ENCODE results near the gene YPEL1. TPM values are rescaled to one million over a fixed set of nuclear protein-coding genes. Genes with fewer than 3 reads are reported as not detected.

Gene YPEL1
- total and polyA plus RNA-seq, 10 of the 15 experiments (the other 5 are each of a cell fraction or from before 2014, with no cell fraction given), result 0.13 to 5.0 (median 1.6) TPM

DNA sequence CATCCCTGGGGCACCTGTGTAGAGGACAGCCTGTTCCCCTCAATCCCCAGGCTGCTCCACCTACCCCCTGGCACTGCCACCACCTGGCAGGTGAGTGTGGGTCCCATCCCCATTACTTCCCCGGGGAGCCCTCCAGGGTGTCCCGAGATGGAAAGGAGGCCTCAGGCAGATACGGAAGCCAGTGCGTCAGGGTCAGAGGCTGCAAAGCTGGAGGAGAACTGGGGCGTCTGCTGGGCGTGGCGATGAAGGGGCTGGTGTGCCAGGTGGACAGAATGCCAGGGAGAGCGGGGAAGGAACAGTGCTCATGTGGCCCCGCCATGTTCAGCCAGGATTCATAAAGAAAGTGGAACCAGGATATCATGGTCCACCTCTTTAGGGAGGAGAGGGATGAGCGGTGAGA, 7.8 kb downstream of the YPEL1 start:
- RAD21 ChIA-PET (ENCODE audit: unreplicated experiment), result interaction anchor here (0.9 kb wide), 1 partner anchor 35 kb away, joined by 3 read pairs; no protein-coding TSS in a partner anchor
- no peaks in the 10 kb centered on the region for H4K20me1 ChIP-seq (ENCODE audit: control insufficient read depth, insufficient read depth)
- H3K9ac ChIP-seq (ENCODE audit: control insufficient read depth, insufficient read depth, low read length), result no peak overlapping the region
- CTCF ChIA-PET, result interaction anchor here (1.0 kb wide), 1 partner anchor 211 kb away, joined by 3 read pairs; no protein-coding TSS in a partner anchor
- intact Hi-C loops (cut with micrococcal nuclease; ENCODE audit: unreplicated experiment) (no loop called here), in situ Hi-C loops (cut with MboI) (no loop called here)
- no peaks in the 10 kb centered on the region for H3K36me3 ChIP-seq (ENCODE audit: control insufficient read depth in 2 of 2, insufficient read depth in 2 of 2, low read length in 1 of 2)
- POLR2A ChIA-PET, result no interaction called here
- no peak overlapping the region for H3K27ac ChIP-seq (ENCODE audit: control insufficient read depth, insufficient read depth)
- BruUV-seq (replicated peaks), result no TSS peak
- no peak overlapping the region for H3K4me2 ChIP-seq (ENCODE audit: control insufficient read depth, insufficient read depth)
- H2AFZ ChIP-seq (ENCODE audit: control insufficient read depth, low read depth, low read length), result no peak overlapping the region
- no peaks in the 10 kb centered on the region for H3K27me3 ChIP-seq (replicated peaks in 1 of 2; ENCODE audit: control insufficient read depth in 2 of 2, insufficient read depth in 2 of 2, low read length in 1 of 2)
- no peaks in the 10 kb centered on the region for H3K9me3 ChIP-seq (replicated peaks; ENCODE audit: control insufficient read depth, insufficient read depth, low read length)
- no peak overlapping the region for H3K4me3 ChIP-seq
- no peak for FAIRE-seq
- no peak for ATAC-seq
- H3K4me1 ChIP-seq (ENCODE audit: control insufficient read depth, insufficient read depth, low read length), result no peaks in the 10 kb centered on the region; the same call in 1 of the 2 replicates
- H3K79me2 ChIP-seq (ENCODE audit: control insufficient read depth, insufficient read depth, low read length), result no peaks in the 10 kb centered on the region
- whole genome bisulfite sequencing (ENCODE audit: insufficient coverage, insufficient replicate concordance, low lambda C conversion rate, missing lambda C conversion rate), result 60% methylated on average over 10 of the region's 10 CpGs
- DNase-seq (ENCODE audit: low read depth, low spot score), result no peak
- SMC1A ChIA-PET (ENCODE audit: uncharacterized antibody, unreplicated experiment), result interaction anchor here (1.1 kb wide), 1 partner anchor 14 kb away, joined by 4 read pairs; no protein-coding TSS in a partner anchor
- TF ChIP-seq, protein P1, sequence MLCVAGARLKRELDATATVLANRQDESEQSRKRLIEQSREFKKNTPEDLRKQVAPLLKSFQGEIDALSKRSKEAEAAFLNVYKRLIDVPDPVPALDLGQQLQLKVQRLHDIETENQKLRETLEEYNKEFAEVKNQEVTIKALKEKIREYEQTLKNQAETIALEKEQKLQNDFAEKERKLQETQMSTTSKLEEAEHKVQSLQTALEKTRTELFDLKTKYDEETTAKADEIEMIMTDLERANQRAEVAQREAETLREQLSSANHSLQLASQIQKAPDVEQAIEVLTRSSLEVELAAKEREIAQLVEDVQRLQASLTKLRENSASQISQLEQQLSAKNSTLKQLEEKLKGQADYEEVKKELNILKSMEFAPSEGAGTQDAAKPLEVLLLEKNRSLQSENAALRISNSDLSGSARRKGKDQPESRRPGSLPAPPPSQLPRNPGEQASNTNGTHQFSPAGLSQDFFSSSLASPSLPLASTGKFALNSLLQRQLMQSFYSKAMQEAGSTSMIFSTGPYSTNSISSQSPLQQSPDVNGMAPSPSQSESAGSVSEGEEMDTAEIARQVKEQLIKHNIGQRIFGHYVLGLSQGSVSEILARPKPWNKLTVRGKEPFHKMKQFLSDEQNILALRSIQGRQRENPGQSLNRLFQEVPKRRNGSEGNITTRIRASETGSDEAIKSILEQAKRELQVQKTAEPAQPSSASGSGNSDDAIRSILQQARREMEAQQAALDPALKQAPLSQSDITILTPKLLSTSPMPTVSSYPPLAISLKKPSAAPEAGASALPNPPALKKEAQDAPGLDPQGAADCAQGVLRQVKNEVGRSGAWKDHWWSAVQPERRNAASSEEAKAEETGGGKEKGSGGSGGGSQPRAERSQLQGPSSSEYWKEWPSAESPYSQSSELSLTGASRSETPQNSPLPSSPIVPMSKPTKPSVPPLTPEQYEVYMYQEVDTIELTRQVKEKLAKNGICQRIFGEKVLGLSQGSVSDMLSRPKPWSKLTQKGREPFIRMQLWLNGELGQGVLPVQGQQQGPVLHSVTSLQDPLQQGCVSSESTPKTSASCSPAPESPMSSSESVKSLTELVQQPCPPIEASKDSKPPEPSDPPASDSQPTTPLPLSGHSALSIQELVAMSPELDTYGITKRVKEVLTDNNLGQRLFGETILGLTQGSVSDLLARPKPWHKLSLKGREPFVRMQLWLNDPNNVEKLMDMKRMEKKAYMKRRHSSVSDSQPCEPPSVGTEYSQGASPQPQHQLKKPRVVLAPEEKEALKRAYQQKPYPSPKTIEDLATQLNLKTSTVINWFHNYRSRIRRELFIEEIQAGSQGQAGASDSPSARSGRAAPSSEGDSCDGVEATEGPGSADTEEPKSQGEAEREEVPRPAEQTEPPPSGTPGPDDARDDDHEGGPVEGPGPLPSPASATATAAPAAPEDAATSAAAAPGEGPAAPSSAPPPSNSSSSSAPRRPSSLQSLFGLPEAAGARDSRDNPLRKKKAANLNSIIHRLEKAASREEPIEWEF (IDR thresholded peaks at IDR 0.05; ENCODE audit: insufficient replicate concordance, low read depth, low read length), result no peak
- no peak for TF ChIP-seq NBN (IDR thresholded peaks at IDR 0.05)
- TF ChIP-seq, protein P2, sequence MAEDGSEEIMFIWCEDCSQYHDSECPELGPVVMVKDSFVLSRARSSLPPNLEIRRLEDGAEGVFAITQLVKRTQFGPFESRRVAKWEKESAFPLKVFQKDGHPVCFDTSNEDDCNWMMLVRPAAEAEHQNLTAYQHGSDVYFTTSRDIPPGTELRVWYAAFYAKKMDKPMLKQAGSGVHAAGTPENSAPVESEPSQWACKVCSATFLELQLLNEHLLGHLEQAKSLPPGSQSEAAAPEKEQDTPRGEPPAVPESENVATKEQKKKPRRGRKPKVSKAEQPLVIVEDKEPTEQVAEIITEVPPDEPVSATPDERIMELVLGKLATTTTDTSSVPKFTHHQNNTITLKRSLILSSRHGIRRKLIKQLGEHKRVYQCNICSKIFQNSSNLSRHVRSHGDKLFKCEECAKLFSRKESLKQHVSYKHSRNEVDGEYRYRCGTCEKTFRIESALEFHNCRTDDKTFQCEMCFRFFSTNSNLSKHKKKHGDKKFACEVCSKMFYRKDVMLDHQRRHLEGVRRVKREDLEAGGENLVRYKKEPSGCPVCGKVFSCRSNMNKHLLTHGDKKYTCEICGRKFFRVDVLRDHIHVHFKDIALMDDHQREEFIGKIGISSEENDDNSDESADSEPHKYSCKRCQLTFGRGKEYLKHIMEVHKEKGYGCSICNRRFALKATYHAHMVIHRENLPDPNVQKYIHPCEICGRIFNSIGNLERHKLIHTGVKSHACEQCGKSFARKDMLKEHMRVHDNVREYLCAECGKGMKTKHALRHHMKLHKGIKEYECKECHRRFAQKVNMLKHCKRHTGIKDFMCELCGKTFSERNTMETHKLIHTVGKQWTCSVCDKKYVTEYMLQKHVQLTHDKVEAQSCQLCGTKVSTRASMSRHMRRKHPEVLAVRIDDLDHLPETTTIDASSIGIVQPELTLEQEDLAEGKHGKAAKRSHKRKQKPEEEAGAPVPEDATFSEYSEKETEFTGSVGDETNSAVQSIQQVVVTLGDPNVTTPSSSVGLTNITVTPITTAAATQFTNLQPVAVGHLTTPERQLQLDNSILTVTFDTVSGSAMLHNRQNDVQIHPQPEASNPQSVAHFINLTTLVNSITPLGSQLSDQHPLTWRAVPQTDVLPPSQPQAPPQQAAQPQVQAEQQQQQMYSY (CRISPR knock-in tag; IDR thresholded peaks at IDR 0.05), result no peak
- TF ChIP-seq BMI1 (IDR thresholded peaks at IDR 0.05; ENCODE audit: borderline replicate concordance), result no peak
- TF ChIP-seq LARP7 (IDR thresholded peaks at IDR 0.05), result no peak
- no peak for TF ChIP-seq NFIC (IDR thresholded peaks at IDR 0.05; ENCODE audit: low read depth, low read length)
- TF ChIP-seq EZH2 (IDR thresholded peaks at IDR 0.05; ENCODE audit: borderline replicate concordance, control insufficient read depth, low read depth, low read length), result no peak
- TF ChIP-seq, protein P3, sequence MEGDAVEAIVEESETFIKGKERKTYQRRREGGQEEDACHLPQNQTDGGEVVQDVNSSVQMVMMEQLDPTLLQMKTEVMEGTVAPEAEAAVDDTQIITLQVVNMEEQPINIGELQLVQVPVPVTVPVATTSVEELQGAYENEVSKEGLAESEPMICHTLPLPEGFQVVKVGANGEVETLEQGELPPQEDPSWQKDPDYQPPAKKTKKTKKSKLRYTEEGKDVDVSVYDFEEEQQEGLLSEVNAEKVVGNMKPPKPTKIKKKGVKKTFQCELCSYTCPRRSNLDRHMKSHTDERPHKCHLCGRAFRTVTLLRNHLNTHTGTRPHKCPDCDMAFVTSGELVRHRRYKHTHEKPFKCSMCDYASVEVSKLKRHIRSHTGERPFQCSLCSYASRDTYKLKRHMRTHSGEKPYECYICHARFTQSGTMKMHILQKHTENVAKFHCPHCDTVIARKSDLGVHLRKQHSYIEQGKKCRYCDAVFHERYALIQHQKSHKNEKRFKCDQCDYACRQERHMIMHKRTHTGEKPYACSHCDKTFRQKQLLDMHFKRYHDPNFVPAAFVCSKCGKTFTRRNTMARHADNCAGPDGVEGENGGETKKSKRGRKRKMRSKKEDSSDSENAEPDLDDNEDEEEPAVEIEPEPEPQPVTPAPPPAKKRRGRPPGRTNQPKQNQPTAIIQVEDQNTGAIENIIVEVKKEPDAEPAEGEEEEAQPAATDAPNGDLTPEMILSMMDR (IDR thresholded peaks at IDR 0.05 in 2 of 3, conservative IDR thresholded peaks at IDR 0.05 in 1 of 3; ENCODE audit: control insufficient read depth in 2 of 3, extremely low read depth in 1 of 3, insufficient read depth in 1 of 3, low read depth in 3 of 3, low read length in 3 of 3), result no peak
- TF ChIP-seq, protein P4, sequence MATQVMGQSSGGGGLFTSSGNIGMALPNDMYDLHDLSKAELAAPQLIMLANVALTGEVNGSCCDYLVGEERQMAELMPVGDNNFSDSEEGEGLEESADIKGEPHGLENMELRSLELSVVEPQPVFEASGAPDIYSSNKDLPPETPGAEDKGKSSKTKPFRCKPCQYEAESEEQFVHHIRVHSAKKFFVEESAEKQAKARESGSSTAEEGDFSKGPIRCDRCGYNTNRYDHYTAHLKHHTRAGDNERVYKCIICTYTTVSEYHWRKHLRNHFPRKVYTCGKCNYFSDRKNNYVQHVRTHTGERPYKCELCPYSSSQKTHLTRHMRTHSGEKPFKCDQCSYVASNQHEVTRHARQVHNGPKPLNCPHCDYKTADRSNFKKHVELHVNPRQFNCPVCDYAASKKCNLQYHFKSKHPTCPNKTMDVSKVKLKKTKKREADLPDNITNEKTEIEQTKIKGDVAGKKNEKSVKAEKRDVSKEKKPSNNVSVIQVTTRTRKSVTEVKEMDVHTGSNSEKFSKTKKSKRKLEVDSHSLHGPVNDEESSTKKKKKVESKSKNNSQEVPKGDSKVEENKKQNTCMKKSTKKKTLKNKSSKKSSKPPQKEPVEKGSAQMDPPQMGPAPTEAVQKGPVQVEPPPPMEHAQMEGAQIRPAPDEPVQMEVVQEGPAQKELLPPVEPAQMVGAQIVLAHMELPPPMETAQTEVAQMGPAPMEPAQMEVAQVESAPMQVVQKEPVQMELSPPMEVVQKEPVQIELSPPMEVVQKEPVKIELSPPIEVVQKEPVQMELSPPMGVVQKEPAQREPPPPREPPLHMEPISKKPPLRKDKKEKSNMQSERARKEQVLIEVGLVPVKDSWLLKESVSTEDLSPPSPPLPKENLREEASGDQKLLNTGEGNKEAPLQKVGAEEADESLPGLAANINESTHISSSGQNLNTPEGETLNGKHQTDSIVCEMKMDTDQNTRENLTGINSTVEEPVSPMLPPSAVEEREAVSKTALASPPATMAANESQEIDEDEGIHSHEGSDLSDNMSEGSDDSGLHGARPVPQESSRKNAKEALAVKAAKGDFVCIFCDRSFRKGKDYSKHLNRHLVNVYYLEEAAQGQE (IDR thresholded peaks at IDR 0.05; ENCODE audit: low read depth, low read length), result no peak

Measured in GM12878 (cell line).